ENCODE measurements around the gene LRRIQ4. TPM values are rescaled to one million over a fixed set of nuclear protein-coding genes. Genes with fewer than 3 reads are reported as not detected.

LRRIQ4 gene
- polyA plus RNA-seq, 3 donors: 0.13 to 0.17 (median 0.14) TPM

DNA sequence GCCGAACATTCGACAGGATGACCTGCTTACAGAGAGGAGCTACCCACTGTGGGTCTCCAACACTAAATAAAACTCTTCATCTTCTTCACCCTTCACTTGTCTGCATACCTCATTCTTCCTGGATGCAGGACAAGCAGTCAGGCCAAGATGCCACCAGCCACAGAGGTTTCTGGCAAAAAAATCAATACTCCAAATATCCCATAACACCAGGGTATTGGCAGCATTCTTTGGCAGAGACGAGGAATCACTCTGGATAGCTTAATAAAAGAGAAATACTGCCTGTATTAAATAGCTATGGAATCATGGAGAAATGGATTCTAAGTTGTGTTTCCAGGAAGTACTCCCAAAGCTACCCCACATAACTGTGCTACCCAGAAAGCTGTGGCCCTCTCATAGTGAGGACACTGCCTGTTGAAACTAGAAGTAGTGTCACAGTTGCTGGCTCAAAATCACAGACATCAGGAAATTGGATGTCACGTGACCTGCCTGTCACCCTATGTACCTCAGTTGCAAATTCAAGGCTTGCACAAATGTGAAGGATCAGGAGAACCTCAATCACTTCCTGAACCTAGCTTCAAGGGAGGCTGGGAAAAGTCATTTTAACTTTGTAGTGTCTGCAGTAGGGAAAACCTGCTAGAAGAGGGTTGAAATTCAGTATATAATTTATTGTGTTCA lies 68.0 kb downstream of the LRRIQ4 start:
- DNase-seq (ENCODE audit: extremely low read depth in 1 of 11, low read depth in 9 of 11, low spot score in 4 of 11): no peak

DNA sequence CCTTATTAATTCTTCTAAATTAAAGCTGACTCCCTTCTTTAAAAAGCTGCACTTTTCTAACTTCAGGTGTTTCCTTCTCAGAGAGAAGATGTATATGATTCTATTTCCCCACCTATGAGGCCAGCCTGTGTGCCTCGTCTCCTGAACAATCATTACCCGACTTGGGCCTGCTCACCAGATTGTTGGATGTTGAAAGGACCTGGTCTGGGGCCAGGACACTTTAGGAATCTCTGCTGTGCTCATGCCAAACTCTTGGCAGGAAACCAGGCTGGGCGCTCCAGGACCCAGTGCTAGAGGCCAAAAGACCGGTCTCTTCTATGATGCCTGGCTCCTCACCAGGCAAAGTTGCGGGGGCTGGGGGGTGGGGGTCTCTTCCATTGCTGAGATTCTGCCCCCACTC lies 74.0 kb downstream of the LRRIQ4 start:
- no peak for DNase-seq (ENCODE audit: extremely low read depth in 1 of 11, low read depth in 9 of 11, low spot score in 4 of 11)

Other genes with a start within 250 kb of the LRRIQ4 start
- 100 to 1,000 TPM; 156 to 217 (median 185) TPM for gene MECOM, start 149.2 kb upstream of the LRRIQ4 start, polyA plus RNA-seq (ENCODE audit: insufficient read length in 3 of 3)
- under 1 TPM in 1 of 3 donors, not detected in 2; 0.39 TPM for gene TERC, start 47.8 kb upstream of the LRRIQ4 start, polyA plus RNA-seq (ENCODE audit: insufficient read length in 3 of 3)
- gene ACTRT3, start 43.3 kb upstream of the LRRIQ4 start, polyA plus RNA-seq (ENCODE audit: insufficient read length in 3 of 3): 1 to 10 TPM; 4.4 to 5.4 (median 4.5) TPM
- 10 to 100 TPM; 26.1 to 32.2 (median 27.2) TPM for gene MYNN, start 39.5 kb upstream of the LRRIQ4 start, polyA plus RNA-seq (ENCODE audit: insufficient read length in 3 of 3)
- gene LRRC34, start within 50 bp of the LRRIQ4 start, polyA plus RNA-seq (ENCODE audit: insufficient read length in 3 of 3): 10 to 100 TPM in 2 of 3 donors, 1 to 10 TPM in 1; 9.5 to 18.8 (median 12.3) TPM
- gene LRRC31, start 57.1 kb downstream of the LRRIQ4 start, polyA plus RNA-seq (ENCODE audit: insufficient read length in 3 of 3): under 1 TPM; 0.17 to 0.36 (median 0.33) TPM
- gene SAMD7, start 98.7 kb downstream of the LRRIQ4 start, polyA plus RNA-seq (ENCODE audit: insufficient read length in 3 of 3): not detected
- gene SEC62, start 153.9 kb downstream of the LRRIQ4 start, polyA plus RNA-seq (ENCODE audit: insufficient read length in 3 of 3): 100 to 1,000 TPM; 162 to 201 (median 195) TPM
- gene GPR160, start 225.1 kb downstream of the LRRIQ4 start, polyA plus RNA-seq (ENCODE audit: insufficient read length in 3 of 3): 10 to 100 TPM; 25.3 to 43.6 (median 32.5) TPM

Measured in renal cortex interstitium (tissue), 11 donors.